GM19395 (cell line): ENCODE measurements around the gene OR6T1.
A peak's percentile ranks its signal among the peaks of the same experiment; 100 is the strongest.

Experiments
- ATAC-seq: cut with Tn5 transposase; IDR thresholded peaks from one replicate; pipeline ENCODE4 v1.9.1; 2021; ENCODE audit warnings: mild to moderate bottlenecking, moderate library complexity; ENCODE audit not compliant: unreplicated experiment

Gene OR6T1, protein sequence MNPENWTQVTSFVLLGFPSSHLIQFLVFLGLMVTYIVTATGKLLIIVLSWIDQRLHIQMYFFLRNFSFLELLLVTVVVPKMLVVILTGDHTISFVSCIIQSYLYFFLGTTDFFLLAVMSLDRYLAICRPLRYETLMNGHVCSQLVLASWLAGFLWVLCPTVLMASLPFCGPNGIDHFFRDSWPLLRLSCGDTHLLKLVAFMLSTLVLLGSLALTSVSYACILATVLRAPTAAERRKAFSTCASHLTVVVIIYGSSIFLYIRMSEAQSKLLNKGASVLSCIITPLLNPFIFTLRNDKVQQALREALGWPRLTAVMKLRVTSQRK

DNA sequence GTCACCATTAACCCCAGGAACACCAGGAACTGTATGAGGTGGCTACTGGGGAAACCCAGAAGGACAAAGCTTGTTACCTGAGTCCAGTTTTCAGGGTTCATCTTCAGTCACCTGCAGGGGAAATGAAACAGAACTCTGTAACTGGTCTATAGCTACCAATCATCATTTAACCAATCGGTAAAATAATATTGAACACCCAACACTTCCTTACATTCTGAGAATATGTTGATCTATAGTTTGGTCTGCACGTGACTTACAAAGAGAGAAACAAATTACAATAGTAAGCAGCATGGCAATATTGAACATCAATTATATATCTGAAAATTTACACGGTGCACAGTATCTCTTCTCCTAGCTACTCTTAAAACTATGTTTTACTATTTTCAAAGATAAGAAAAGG lies at the start of gene OR6T1:
TSS of gene OR6T1 (minus strand) at position 101 of the 400 bp plus-strand sequence. CDS start at position 101, 0 bp downstream.
- no peak for ATAC-seq

DNA sequence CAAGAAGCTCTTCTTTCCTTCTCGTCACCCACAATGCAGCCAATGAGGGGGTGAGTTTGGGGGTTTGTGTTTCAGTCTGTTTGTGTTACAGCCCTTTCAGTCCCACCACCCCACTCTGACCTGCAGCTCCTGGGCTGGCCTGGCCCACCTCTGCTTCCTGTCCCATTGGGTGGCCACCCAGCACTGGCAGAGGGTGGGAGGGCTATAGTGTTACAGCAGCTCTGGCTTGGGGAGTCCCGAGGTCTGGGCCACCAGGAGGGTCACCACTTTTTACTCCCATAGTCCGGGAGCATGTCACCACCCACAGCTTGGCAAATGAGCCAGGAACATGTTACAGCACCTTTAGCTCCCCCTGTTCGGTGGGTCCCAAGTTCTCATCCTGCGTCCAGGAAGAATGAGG lies 35.7 kb upstream of the OR6T1 start:
- no peak for ATAC-seq

DNA sequence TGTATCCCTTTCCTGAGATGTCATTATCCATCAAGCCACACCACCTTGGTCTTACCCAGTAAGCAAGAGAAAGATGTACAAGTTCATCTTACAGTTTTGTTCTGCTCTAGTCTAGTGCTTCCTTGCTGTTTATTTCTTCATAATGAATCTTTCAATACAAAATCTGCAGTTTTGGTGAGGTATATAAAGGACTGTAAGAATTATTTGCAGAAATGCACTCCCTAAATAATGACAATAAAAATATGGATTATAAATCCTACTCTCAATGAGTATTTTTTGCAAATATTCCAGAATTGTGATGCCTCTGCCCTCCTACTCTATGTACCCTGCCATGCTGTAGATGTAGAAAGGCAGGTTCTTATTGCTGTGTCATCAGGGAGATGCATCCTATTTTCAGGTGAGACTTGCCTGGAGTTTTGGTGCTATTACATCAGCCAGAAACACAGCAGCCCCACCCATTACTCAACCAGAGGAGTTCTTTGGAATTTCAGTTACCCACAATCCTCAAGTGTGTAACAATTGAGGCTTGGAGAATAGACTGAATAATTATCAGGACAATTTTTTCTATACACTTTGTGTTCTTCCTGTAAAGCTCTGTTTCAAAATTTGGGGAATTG lies 34.2 kb upstream of the OR6T1 start, which contains the start of gene OR10S1:
TSS of gene OR10S1 (minus strand) at position 51 of the 617 bp plus-strand sequence. CDS start 117 bp downstream, outside the sequence.
- no peak for ATAC-seq

DNA sequence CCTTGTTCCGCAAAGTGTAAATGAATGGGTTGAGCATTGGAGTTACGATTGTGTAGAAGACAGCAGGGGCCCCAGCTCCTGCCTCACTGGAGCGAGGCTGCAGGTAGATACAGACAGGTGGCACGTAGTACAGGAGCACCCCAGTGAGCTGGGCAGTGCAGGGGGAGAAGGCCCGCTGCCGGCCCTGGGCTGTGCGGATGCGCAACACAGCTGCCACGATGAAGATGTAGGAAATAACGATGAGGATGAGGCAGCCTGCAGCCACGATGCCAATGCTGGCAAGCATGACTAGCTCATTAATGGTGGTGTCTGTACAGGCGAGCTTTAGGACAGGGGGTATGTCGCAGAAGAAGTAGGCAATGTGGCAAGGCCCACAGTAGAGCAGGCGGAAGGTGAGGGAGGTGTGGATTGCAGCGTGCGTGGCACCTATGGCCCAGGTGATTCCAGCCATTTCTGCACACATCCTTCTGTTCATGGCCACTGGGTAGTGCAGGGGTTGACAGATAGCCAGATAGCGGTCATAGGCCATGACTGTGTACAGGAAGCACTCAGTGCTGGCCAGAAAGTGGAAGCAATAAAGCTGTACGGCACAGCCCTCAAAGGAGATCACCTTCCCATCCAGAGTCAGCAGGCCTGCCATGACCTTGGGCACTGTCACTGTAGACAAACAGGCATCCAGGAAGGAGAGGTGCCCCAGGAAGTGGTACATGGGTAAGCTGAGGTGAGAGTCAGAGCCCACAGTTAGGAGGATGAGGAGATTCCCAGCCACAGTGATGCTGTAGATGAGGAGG lies 33.3 kb upstream of the OR6T1 start:
- ATAC-seq, result no peak

DNA sequence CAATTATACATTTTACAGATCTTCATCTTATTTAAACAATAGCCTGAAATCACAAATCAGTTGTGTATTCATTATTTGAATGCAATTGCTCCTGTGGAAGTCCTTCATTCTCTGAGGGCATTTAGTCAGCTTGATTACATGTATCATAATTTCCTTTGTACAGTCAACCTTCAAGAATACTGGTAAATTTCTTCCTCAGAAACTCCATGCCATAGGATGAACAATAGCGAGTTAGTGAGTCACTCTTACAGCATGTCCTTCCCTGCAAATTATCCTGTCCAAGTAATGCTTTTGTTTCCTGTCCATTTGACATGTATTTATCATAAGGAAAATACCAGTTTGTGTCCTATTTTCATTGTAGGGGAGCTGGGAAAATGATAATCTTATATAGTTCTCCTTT lies 30.2 kb upstream of the OR6T1 start:
- no peak for ATAC-seq

DNA sequence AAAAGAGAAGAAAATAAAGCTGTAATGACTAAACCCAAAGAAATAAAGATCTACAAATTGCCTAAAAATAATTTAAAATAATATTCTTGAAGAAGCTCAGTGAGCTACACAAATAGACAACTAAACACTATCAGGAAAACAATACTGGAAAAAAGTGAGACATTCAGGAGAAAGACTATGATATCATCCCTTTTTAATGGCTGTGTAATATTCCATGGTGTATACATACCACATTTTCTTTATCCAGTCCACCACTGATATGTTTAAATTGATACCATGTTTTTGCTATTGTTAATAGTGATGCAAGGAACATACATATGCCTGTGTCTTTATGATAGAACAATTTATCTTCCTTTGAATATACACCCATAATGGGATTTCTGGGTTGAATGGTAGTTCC lies 13.1 kb upstream of the OR6T1 start:
- ATAC-seq, result no peak

DNA sequence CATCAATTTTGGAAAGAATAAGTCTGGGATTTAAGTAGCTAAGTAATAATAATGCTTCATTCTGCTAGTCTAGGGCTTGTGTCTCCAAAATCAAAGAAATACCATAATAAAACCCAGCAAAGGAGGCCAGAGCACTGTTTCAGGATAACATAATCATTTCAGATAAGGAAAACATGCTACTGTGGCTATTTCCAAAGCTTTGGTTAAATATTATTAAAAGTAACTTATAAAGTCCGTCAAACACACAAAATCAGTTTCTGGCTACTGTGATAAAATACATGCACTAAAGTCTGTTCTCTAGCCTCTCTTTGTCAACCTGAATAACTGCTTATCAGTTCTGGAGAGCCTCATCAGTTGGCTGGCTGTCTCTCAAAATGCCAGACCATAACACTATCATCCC lies 1.5 kb upstream of the OR6T1 start:
- no peak for ATAC-seq

DNA sequence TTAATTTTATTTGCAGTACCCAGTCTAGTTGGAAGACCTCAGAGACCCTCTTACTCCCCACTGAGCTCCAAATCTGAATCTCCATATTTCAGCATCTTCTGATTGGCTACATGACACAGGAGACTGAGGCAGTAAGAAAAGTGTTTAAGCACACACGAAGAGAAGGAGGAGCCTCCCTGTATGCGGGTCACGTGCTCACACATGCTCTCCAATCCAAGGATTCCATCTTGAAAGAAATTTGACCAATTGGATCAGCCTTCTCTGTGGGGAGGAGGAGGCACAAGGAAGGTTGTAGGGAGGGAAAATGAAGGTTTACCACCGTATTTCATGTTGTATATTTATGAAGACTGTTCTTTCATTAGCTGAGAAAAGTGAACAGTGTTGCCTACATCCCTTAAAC lies 1.2 kb downstream of the OR6T1 start:
- ATAC-seq, result no peak

DNA sequence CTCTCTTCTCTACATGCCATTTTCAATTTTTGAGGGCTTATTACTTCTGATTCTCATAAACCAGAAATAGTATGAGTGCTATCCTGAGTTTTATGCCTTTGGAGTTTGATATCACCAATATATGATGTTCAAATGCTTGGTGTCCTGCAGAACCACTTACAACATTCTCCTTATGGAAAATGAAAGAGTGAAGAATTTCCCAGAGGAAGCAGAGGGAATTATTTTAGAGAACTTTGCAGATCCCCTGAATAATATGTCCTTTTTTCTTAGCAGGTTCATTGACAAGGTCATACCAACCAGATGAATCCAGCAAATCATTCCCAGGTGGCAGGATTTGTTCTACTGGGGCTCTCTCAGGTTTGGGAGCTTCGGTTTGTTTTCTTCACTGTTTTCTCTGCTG lies 4.3 kb downstream of the OR6T1 start, which contains the start of gene OR4D5:
TSS of gene OR4D5 (plus strand) at position 301 of the 400 bp plus-strand sequence. CDS start at position 301, 0 bp downstream.
- ATAC-seq, result no peak

DNA sequence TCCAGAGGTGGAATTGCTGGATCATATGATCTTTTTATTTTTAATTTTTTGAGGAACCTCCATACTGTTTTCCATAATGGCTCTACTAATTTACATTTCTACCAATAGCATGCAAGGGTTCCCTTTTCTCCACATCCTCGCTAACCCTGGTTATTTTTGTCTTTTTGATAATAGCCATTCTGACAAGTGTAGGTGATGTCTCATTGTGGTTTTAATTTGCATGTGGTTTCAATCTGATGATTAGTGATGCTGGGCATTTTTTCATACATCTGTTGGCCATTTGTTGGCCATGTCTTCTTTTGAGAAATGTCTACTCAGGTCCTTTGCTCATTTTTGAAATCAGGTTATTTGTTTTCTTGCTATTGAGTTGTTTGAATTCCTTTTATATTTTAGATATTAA lies 19.6 kb downstream of the OR6T1 start:
- ATAC-seq, result peak; percentile 61

DNA sequence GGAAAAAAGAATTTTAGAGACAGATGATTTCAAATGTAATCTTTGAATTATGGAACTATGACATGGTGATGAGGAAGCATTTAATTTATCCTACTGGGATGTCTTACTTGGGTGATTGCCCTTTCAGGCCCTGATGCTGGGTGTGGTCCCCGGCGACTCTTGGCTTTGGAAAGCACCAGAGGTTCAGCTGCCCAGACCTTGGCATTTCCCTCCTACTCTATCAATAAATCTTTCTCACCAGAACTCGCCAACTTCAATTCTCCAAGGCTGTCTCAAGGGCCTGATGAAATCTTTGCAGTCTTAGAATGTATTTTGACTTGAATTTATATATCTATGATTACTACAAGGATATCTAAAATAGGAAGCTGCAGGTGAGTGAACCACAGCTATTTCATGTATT lies 22.7 kb downstream of the OR6T1 start:
- ATAC-seq, result no peak

DNA sequence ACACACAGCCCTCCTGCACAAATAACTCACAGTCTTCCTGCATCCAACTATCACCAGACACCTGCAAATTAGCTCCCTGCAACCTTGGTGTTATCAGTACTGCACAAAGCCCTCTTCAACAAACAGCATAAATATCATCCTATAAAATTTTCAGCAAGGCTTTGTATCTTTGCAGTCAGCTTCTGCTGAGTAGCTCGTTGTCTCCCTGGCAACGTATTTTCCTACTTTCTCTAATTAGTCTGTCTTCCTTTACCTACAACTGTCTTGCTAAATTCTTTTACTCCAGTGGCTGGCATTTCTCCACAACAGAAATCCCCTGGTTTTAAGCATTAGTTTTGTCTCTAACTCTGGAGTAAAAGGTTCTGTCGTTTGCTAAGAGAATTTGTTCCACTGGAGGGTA lies 37.8 kb downstream of the OR6T1 start:
- no peak for ATAC-seq

DNA sequence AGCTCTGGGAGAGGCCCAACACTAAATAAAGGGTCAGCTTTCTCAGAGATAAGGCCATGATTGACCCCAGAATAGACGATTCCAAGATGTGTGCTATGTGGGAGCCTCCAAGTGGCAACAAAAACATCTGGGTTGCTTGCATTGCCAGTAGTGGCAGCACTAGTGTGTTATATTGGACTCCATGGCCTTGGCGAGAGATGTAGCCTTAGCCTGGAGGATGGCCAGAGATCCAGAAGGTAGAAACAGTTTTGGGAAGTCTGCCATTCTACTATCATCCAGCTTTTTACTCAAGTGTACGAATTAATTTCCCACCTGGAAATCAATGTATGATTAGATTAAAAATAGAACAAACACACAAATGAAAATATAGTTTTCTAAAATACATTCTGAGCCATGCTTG lies 38.7 kb downstream of the OR6T1 start:
- ATAC-seq, result no peak

DNA sequence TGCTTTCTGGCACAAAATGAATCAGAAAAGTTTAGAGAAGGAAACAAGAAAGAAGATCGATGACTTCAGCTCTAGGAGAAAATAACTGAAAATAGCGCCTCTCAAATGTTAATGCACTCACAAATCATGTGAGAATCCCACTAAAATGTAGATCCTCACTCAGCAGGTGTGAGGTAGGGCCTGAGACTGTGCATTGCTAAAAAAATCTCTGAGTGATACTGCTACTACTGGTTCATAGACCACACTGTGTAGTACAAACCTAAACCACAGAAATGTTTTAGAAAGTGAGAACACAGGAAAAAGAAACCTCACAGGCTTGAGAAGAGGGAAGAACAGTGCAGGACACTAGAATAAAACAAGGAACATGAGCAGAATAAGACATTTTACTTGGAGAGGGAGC lies 39.7 kb downstream of the OR6T1 start:
- peak; percentile 92 for ATAC-seq

DNA sequence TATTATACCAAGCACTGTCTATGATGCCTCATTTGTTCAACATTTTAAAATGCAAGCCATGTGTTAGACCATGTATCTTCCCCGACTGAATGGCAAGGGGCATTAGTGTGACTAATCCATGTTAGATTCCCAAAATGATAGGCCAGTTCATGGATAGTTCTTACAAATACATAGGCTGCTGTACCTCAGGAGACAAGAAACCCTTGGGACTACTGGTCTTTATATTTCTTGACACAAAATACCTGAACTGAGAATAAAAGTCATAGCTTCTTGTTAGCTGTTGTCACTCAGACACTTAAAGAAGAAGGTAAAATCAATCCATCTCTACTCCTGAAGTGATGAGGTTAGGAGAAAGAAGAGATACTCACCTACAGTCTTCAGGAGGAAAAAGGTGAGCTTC lies 41.8 kb downstream of the OR6T1 start, which contains the start of gene OR8D4:
TSS of gene OR8D4 (plus strand) at position 301 of the 400 bp plus-strand sequence. CDS start 4,265 bp downstream, outside the sequence.
- ATAC-seq, result no peak

DNA sequence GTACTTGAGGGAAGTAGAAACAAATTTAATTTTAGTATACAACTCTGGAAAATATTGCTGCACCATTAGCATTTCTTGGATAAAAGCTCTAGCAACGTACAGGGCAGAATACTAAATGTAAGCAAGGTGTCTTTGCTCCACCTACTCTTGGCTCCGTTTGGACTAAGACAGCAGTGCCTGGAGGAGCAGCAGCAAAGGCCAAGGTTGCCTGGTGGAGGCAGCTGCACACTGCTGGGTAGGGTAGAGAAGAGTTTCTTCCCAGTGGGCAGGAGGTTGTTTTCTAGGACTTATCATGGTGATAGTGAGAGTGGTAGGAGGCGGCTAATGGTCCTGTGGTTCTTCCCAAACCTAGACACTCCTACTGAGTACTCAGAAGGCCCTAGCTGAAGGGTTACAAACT lies 43.8 kb downstream of the OR6T1 start:
- ATAC-seq, result no peak
